HCT116 (cell line): ENCODE data around the gene NHSL1.

ENCODE experiments used
- EZH2phosphoT487 ChIP-seq: fragments of 200-600 bp; IDR thresholded peaks from 2 replicates; pipeline ENCODE4 v1.6.1; 2018; ENCODE audit warnings: antibody characterized with exemption, borderline replicate concordance
- JUND ChIP-seq: IDR thresholded peaks from 2 replicates; pipeline ENCODE4 v1.6.1; 2012
- POLR2A ChIP-seq: IDR thresholded peaks from 2 replicates; pipeline ENCODE4 v1.7.0; 2011; ENCODE audit warnings: borderline replicate concordance; ENCODE audit not compliant: insufficient read depth, insufficient read length; ENCODE audit errors: extremely low read depth
- POLR2AphosphoS5 ChIP-seq: IDR thresholded peaks from 2 replicates; pipeline ENCODE4 v1.6.1; 2011; ENCODE audit warnings: mild to moderate bottlenecking, low read depth, low read length, moderate library complexity
- RAD21 ChIP-seq: IDR thresholded peaks from 2 replicates; pipeline ENCODE4 v1.6.1; 2012; ENCODE audit warnings: low read depth, mild to moderate bottlenecking
- SRF ChIP-seq: IDR thresholded peaks from 2 replicates; pipeline ENCODE4 v1.6.1; 2012; ENCODE audit warnings: low read depth
- YY1 ChIP-seq: IDR thresholded peaks from 2 replicates; pipeline ENCODE4 v1.6.1; 2011; ENCODE audit warnings: low read length, low read depth, moderate library complexity, mild to moderate bottlenecking; ENCODE audit not compliant: insufficient replicate concordance; ENCODE audit errors: extremely low read depth
- TF ChIP-seq, protein P1 (sequence below), 3 experiments: fragments of 200-600 bp in 1 of 3; sonication (generic) in 1 of 3; IDR thresholded peaks in 2 of 3; conservative IDR thresholded peaks in 1 of 3; 2 replicates each; pipeline ENCODE4 v1.5.1; 2012 to 2017; ENCODE audit warnings: low read depth in 2 of 3, low read length in 2 of 3, antibody characterized with exemption in 1 of 3, borderline replicate concordance in 1 of 3, control low read depth in 1 of 3, mild to moderate bottlenecking in 1 of 3, mixed read lengths in 1 of 3, mixed run types in 1 of 3, moderate library complexity in 1 of 3; ENCODE audit not compliant: insufficient read depth in 1 of 3
- TF ChIP-seq, protein P2 (sequence below): IDR thresholded peaks from 2 replicates; pipeline ENCODE4 v1.6.1; 2012; ENCODE audit warnings: low read depth

- TF ChIP-seq, protein P1, sequence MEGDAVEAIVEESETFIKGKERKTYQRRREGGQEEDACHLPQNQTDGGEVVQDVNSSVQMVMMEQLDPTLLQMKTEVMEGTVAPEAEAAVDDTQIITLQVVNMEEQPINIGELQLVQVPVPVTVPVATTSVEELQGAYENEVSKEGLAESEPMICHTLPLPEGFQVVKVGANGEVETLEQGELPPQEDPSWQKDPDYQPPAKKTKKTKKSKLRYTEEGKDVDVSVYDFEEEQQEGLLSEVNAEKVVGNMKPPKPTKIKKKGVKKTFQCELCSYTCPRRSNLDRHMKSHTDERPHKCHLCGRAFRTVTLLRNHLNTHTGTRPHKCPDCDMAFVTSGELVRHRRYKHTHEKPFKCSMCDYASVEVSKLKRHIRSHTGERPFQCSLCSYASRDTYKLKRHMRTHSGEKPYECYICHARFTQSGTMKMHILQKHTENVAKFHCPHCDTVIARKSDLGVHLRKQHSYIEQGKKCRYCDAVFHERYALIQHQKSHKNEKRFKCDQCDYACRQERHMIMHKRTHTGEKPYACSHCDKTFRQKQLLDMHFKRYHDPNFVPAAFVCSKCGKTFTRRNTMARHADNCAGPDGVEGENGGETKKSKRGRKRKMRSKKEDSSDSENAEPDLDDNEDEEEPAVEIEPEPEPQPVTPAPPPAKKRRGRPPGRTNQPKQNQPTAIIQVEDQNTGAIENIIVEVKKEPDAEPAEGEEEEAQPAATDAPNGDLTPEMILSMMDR (IDR thresholded peaks at IDR 0.05 in 2 of 3, conservative IDR thresholded peaks at IDR 0.05 in 1 of 3; ENCODE audit: borderline replicate concordance in 1 of 3, insufficient read depth in 1 of 3, low read depth in 2 of 3, low read length in 2 of 3) = no peak
- TF ChIP-seq JUND = no peak
- no peak for TF ChIP-seq EZH2phosphoT487
- TF ChIP-seq YY1 = no peak
- no peak for TF ChIP-seq POLR2AphosphoS5
- TF ChIP-seq SRF = no peak
- TF ChIP-seq, protein P2, sequence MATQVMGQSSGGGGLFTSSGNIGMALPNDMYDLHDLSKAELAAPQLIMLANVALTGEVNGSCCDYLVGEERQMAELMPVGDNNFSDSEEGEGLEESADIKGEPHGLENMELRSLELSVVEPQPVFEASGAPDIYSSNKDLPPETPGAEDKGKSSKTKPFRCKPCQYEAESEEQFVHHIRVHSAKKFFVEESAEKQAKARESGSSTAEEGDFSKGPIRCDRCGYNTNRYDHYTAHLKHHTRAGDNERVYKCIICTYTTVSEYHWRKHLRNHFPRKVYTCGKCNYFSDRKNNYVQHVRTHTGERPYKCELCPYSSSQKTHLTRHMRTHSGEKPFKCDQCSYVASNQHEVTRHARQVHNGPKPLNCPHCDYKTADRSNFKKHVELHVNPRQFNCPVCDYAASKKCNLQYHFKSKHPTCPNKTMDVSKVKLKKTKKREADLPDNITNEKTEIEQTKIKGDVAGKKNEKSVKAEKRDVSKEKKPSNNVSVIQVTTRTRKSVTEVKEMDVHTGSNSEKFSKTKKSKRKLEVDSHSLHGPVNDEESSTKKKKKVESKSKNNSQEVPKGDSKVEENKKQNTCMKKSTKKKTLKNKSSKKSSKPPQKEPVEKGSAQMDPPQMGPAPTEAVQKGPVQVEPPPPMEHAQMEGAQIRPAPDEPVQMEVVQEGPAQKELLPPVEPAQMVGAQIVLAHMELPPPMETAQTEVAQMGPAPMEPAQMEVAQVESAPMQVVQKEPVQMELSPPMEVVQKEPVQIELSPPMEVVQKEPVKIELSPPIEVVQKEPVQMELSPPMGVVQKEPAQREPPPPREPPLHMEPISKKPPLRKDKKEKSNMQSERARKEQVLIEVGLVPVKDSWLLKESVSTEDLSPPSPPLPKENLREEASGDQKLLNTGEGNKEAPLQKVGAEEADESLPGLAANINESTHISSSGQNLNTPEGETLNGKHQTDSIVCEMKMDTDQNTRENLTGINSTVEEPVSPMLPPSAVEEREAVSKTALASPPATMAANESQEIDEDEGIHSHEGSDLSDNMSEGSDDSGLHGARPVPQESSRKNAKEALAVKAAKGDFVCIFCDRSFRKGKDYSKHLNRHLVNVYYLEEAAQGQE = no peak
- TF ChIP-seq POLR2A = no peak
- TF ChIP-seq RAD21 = no peak
Measured at GRCh38 chr6:138401960-138402837, 97.1 kb downstream of the NHSL1 start.
